GM19455 (cell line): ENCODE data around the gene FBXL13.
"Not testable (repeated sequence)": the region's sequence is repeated elsewhere in the genome, so short reads cannot be mapped to it uniquely, and the experiment has no call there.

Experiments used
- ATAC-seq: cut with Tn5 transposase; IDR thresholded peaks from one replicate; pipeline ENCODE4 v1.9.1; 2021; ENCODE audit not compliant: unreplicated experiment

The FBXL13 gene

DNA sequence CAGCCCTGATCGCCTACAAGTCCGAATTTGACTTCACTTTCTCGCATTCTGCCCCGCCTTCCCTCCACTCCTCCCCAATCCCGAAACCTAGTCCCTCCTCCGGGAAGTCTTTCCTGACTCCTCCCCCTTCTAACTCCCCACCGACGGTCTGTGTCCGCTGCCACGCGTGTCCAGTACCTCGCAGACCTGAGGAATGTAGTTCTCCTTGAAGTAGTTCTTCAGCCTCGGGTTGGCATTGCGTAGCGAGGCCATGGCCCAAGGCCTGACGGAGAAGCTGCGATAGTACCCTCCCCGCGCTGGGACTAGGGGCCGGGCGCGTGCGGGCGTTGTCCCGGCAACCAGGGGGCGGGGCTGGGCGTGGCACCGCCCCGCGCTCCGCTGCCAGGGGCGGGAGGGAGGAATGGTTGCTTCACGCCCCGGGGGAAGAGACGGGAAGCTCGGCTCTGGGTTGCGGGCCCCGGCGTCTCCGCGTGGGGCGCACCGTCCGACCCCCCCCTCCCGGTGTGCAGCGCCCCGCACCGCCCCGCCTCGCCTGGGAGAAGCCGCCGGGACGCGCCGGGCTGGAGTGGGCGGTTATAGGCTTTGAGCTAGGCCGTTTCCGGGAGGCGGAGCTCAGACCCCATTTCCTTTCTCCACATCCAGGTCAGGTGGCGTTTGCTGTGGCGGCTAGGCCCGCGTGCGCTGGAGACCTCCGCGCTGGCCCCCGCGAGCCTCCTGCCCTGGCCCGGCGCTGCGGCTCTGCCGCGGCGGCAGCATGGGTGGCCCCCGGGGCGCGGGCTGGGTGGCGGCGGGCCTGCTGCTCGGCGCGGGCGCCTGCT, at the start of gene FBXL13, which contains the start of gene ARMC10:
FBXL13 (minus strand) TSS at position 278 of the 818 bp plus-strand sequence.
ARMC10 (plus strand) TSS at position 622 of the 818 bp plus-strand sequence; CDS start at position 755, 133 bp downstream.
- ATAC-seq, result peak; percentile 95

DNA sequence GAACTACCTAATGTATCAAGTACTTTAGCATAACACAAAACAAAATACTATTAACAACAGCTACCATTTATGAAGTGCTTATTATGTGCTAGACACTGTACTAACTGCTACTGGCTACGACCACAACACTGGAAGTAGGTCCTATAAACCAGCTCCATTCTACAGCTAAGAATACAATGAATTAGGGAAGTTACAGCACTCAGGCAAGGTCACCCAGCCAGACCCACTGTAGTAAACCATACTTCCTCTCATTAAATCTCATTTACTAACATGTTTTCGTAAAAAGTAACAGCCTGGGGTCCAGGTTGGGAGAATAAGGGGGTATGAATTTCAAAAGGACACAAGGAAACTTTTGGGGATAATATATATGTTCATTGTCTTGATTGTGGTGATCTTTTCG, 48.9 kb upstream of the FBXL13 start:
- no peak for ATAC-seq

DNA sequence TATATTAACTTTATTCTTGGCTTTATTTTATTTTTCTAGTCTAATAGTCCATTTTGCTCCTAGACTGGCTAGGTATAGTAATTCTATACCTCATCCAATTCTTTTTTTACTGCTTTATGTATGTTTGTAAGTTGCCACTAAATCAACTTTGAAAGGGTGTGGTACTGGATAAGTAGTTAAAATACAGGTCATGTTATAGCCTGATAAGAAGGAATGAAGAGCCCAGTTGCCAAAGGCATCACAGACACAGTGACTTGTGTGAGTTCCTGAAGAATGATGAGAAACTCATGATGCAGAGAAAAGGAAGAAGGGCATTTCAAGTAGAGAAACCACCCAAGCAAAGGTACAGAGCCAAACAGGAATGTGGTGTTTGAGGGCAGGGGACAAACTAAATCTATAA, 47.0 kb upstream of the FBXL13 start:
- no peak for ATAC-seq

DNA sequence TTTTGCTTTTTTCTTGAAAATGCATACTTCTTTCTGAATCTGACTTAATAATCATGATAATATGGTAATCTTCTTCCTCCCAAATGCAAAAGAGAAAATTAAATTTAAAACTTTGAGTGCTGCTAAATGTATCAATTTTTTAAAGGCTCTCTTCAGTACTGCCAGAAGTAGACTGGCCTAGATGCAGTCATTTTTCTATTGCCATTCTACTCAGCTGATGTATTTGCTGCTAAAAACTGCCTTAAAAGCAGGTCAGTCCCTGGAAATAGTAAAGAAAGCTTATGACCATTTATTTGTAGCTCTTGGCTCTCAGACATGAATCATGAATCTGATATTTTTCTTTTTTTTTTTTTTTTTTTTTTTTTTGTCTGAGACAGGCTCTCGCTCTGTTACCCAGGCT, 45.8 kb upstream of the FBXL13 start:
- no peak for ATAC-seq

DNA sequence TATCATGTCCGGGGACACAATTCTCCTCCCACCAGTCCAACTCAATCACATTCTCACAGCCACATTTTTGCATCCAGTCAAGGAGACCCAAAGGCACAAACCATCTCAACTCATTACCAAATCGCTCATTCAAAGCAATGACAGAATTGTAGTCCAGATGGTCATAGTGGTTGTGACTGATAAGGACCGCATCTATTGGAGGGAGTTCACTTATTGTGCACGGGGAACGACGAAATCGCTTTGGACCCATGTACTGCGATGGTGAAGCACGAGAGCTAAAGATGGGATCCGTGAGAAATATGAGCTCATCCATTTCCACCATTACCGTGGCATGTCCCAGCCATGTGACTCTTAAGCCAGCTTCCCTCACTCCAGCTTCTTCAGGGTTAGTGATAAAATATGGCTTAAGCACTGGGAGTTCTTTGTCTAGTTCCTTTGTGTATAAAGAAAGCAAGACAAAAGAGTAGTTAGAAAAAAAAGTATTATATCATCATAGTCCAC, 45.2 kb upstream of the FBXL13 start:
- no peak for ATAC-seq

DNA sequence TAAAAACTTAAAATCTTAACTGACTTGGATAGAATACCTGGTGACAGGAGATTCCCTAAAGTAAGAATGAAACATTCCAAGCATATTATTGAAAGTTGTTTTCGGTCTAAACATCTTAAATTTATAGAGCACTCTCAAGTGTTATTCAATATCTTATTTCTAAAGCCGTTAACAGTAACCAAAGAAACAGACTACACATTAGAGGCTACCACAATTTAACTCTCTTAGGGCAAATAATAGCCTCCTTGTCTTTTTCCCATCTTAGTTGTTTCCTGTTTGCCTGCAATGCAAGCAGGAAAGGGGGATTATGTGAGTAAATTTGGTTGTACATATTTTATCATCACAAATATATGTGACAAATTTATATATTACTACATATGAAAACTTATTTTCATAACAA, 42.9 kb upstream of the FBXL13 start:
- no peak for ATAC-seq

DNA sequence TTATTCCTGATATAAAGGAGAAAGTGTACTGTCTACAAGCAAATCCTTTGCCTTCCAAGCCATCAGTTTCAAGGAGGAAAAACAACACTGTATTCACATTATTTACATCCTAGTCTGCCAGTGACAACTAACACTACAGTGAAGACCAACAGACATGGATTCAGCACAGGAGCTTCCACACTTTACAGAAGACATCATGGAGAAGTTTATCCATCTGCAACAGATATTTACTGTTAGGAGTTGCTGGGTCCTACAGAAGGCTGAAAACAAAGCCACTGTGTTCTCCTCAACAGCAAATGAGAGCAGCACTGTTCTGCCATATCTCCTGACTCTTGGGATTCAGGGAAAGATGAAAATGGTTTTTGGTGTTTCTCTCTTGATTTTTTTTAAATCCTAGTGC, 42.4 kb upstream of the FBXL13 start:
- no peak for ATAC-seq

DNA sequence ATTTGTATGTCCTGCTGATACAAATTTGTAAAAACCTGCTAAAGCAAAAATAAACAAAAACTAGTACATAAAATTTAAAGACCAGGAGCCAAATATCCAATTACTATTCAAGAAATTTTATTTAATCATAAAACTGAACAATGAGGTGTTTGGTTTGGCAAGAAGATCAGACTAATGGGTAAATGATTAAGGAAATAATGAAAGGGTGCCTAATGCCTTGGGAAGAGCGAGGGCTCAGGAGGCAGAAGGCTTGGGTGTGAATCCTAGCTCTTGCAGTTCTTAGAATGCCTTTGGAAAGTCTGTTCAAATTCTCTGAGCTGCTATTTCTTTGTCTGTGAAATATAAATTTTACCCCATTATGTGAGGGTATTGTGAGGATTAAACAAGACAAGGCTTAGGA, 41.9 kb upstream of the FBXL13 start:
- ATAC-seq, result no peak

DNA sequence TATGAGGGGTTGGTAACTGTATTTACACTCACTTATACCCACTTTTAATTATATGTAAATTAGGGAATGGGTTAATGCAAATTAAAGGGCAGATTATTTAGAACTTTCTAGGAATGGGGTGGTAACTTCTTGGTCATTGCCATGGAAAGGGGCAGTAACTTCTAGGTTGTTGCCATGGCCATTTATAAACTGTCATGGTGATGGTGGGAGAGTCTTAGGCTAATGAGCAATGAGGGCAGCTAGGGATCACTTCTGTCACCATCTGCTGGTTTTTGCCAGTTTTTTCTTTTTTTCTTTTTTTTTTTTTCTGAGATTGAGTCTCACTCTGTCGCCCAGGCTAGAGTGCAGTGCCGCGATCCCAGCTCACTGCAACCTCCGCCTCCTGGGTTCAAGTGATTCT, 41.2 kb upstream of the FBXL13 start:
- ATAC-seq, result no peak

DNA sequence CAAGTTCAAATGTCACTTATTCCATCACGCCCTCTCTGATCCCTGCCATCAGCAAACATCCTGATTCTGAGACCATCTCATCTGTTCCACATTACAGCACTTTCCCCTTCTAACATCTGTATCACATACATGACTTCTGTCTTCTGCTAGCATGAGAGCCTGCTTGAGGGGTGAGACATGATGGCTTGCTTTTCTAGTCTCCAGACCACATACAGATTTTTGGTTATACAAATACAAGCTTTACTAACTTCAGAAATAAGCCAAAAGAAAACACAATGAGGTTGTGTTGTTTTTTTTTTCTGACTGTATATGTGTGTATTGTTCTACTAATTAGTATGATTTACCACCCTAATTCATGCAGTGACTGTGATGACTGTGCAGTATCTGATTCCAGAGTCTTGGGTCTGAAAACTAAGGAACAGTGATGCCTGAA, 40.0 kb upstream of the FBXL13 start:
- no peak for ATAC-seq

DNA sequence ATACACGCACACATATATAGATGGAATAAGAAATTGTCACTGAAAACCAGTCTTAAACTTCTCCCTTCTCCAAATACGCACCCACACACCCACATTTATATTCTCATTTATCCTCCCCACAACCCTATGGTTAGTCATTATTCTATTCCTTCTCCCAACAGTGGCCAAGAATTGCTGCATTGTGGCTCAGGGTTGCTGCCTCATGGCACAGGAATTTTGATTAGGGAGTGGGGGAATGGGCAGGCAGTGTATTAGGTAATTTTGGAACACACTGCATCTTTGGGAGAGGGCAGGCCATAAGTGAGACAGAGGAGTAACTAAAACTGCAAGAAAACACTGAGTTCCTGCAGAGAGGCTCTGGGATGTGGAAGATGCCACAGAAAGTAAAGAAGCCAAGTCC, 38.6 kb upstream of the FBXL13 start:
- ATAC-seq, result no peak

DNA sequence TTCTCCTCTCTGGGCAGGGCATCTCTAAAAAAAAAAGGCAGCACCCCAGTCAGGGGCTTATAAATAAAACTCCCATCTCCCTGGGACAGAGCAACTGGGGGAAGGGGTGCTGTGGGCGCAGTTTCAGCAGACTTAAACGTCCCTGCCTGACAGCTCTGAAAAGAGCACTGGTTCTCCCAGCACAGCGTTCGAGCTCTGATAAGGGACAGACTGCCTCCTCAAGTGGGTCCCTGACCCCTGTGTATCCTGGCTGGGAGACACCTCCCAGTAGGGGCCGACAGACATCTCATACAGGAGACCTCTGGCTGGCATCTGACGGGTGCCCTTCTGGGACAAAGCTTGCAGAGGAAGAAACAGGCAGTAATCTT, 32.1 kb upstream of the FBXL13 start:
- ATAC-seq, result not testable (repeated sequence)

DNA sequence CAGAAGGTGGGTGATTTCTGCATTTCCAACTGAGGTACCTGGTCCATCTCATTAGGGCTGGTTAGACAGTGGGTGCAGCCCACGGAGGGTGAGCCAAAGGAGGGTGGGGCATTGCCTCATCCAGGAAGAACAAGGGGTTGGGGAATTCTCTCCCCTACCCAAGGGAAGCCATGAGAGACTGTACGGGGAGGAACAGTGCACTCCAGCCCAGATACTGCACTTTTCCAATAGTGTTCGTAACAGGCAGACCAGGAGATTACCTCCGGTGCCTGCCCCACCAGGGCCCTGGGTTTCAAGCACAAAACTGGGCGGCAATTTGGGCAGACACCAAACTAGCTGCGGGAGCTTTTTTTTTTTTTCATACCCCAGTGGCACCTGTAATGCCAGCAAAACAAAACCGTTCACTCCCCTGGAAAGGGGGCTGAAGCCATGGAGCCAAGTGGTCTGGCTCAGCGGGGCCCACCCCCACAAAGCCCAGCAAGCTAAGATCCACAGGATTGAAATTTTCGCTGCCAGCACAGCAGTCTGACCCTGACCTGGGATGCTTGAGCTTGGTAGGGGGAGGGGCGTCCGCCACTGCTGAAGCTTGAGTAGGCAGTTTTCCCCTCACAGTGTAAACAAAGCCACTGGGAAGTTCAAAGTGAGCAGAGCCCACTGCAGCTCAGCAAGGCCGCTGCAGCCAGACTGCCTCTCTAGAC, 31.6 kb upstream of the FBXL13 start:
- ATAC-seq, result no peak

DNA sequence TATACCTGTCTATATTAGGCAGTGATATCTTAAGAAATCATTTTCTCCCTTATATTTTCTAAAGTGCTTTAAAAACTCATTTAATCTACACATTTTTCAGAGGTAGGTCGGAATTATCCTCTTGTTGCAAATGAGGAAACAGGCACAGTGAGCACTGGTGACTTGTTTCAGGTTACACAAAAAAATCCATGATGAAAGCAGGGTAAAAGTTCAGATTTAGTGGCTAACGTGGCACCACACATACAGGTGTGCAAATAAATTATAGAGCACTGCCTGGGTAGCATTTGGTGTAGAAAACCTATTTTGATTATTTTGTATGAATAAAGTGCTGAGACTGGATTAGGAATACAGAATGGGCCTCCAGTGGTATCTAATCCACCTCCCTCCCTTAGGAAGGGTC, 26.9 kb upstream of the FBXL13 start:
- ATAC-seq, result no peak

DNA sequence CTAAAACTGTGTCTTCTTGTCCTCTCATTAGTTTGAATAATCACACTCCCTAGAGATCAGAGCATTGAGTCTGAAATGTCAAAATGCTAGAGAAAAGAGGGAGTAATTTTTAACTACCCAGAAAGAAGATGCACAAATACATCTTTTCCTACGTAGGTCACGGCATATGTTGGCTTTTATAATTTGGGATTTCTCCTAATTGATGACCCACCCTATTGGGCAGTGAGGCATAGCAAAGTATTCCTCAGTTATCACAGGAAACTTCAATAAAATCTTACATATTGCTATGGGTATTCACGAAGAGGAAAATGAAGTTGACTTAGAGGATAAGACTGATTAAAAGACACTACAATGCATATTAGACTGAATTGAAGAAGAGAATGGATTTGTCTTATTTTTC, 25.8 kb upstream of the FBXL13 start:
- no peak for ATAC-seq

DNA sequence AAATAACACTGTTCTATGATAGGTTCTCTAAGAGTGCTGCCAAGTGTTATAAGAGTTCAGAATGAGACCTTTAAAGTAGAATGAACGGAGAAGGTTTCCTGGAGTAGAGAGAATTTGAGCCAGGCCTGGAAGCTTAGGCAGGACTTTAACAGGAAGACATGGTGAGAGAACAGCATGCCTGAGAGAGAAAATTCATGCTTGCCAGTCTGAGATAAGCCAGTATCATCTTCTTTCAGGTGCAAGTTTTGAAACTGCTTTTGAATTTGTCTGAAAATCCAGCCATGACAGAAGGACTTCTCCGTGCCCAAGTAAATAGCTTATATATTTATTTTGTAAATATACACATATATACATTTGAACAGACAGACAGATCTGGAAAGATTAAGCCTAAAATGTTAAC, 22.4 kb upstream of the FBXL13 start:
- ATAC-seq, result no peak

DNA sequence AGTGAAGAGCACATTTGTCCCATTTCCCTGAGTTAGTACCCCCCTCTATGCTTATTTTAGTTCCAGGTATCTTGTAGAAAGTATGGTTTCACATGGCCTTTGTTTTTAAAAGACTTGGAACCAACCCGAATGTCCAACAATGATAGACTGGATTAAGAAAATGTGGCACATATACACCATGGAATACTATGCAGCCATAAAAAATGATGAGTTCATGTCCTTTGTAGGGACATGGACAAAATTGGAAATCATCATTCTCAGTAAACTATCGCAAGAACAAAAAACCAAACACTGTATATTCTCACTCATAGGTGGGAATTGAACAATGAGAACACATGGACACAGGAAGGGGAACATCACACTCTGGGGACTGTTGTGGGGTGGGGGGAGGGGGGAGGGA, 21.0 kb upstream of the FBXL13 start:
- not testable (repeated sequence) for ATAC-seq

DNA sequence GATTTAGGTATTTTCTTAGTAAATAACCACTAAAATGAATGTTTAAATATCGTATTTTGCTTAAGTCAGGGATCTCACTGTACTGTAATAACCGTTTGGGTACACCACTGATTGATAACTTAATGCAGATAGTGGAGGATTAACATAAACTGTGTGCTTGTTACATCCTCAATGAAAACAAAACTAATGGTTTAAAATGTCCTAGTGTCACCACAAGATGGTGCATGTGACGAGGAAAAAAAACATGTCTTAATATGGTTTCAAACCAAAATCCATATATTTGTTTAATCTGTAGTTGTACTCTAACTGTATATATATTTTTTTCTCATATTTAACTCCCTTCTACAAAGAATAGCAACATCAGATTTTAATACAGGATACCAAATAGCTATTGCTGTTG, 19.5 kb upstream of the FBXL13 start:
- no peak for ATAC-seq

DNA sequence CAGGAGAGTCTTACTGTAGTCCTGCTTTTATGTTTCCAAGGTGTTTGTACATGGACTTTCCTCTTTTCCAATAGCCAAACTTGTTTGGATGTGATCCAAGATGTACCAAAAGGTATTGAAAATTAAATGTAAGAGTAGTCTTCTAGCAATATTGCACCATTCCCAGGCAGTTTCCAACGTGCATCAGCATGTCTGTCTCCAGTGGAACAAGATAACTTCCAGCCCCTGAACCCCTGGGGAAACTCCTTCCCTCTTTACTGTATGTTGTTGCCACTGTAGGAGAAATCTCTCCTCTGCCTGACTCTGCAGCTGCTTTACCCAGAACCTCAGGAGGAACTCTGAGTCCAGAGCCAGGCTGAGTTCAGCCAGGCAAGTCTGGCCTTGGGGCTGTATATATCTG, 18.8 kb upstream of the FBXL13 start:
- ATAC-seq, result no peak

DNA sequence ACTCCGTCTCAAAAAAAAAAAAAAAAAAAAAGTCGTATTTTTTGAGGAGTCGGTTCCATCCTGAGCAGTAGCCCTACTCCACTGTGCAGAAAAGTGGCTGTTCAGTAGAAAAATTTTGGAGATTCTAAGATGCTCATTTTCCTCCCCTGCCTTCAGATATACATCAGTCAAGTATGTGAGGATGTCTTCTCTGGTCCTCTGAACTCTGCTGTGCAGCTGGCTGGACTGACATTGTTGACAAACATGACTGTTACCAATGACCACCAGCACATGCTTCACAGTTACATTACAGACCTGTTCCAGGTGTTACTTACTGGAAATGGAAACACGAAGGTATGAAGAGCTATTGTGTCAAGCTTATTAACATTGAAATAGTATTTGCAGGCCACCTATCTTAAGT, 17.7 kb upstream of the FBXL13 start:
- not testable (repeated sequence) for ATAC-seq

DNA sequence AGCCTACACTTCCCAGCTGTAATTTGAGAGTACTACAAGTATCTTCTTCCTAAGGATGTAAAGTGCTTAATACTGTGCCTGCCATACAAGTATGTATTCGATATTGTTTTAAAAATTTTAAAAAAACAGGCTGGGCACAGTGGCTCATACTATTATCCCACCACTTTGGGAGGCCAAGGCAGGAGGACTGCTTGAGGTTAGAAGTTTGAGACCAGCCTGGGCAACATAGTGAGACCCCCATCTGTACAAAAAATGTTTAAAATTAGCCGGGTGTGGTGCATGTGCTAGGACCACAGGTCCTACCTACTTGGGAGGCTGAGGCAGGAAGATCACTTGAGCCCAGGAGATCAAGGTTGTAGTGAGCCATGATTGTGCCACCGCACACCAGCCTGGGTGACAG, 8.6 kb upstream of the FBXL13 start:
- ATAC-seq, result no peak

DNA sequence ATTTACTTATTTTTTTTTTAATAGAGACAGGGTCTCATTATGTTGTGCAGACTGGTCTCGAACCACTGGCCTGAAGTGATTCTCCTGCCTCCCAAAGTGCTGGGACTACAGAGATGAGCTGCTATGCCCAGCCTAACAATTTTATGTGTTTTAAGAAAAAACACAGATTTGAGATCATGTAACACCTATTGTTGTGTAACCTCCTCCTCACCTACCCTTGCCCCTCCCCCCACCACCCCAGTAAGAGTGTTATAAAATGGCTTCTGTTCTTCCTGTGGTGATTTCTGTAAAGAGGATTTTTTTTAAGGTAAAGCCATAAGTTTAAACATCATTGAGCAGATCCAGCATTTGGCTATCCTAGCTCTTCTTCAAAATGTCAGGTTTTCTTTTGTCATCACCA, 7.9 kb upstream of the FBXL13 start:
- ATAC-seq, result no peak
